ENCODE data around the gene ZDHHC20. TPM values are rescaled to one million over a fixed set of nuclear protein-coding genes. Genes with fewer than 3 reads are reported as not detected.

The ZDHHC20 gene
- total and polyA plus RNA-seq, 2 of the 4 experiments (the other 2 are of a cell fraction) = 16.1 to 72.4 TPM

GRCh38 chr13:21344662-21345176 lies 114.4 kb downstream of the ZDHHC20 start:
- intact Hi-C loops (cut with micrococcal nuclease) = no loop called here

More at GRCh38 chr13:21344662-21345176, 114.4 kb downstream of the ZDHHC20 start:
- Histone ChIP-seq H3K36me3 (ENCODE audit: control insufficient read depth, insufficient read depth, low read length) (no peaks in the 10 kb centered on the region), H3K27ac (ENCODE audit: insufficient read depth, low read length) (no peak overlapping the region), H2BK15ac (ENCODE audit: low read depth, low read length) (no peak overlapping the region), H3K18ac (ENCODE audit: low read depth, low read length) (no peak overlapping the region), H2BK20ac (ENCODE audit: low read depth, low read length) (no peak overlapping the region), H3K14ac (replicated peaks; ENCODE audit: low read depth, low read length) (no peak overlapping the region), H3K9me3 (ENCODE audit: control insufficient read depth, insufficient read depth, low read length) (no peaks in the 10 kb centered on the region), H3K4me1 (ENCODE audit: control insufficient read depth, insufficient read depth, low read length) (no peaks in the 10 kb centered on the region), H3K27me3 (ENCODE audit: control insufficient read depth, insufficient read depth, low read length) (peaks cover 20% of the 10 kb centered on the region), H4K20me1 (ENCODE audit: insufficient read depth, low read length) (no peaks in the 10 kb centered on the region), H2BK5ac (ENCODE audit: low read depth, low read length, poor library complexity, severe bottlenecking) (no peak overlapping the region), H3K23ac (ENCODE audit: low read depth, low read length) (no peak overlapping the region), H2BK120ac (ENCODE audit: low read depth, low read length) (no peak overlapping the region), H3K4ac (ENCODE audit: low read depth, low read length) (no peak overlapping the region), H3K79me1 (ENCODE audit: low read depth in 1 of 2, low read length in 2 of 2) (no peaks in the 10 kb centered on the region), H4K8ac (ENCODE audit: low read depth in 2 of 2, low read length in 2 of 2) (no peak overlapping the region), H2AK9ac (replicated peaks; ENCODE audit: low read depth, low read length, poor library complexity) (no peak overlapping the region), H4K5ac (ENCODE audit: low read depth, low read length) (no peak overlapping the region), H2AK5ac (ENCODE audit: low read depth, low read length) (no peak overlapping the region), H2AFZ (replicated peaks; ENCODE audit: low read length, poor library complexity) (no peak overlapping the region), H3K4me3 (ENCODE audit: insufficient read depth, low read depth, low read length) (no peak overlapping the region), H3K9ac (ENCODE audit: low read depth, low read length) (no peak overlapping the region), H4K91ac (ENCODE audit: insufficient read depth, low read depth, low read length) (no peak overlapping the region), H3K56ac (ENCODE audit: extremely low read depth, insufficient read depth, low read length) (no peak overlapping the region), H3K4me2 (ENCODE audit: low read depth, low read length) (no peak overlapping the region), H3K9me1 (ENCODE audit: insufficient read depth, low read length) (no peaks in the 10 kb centered on the region)
- CTCF ChIA-PET = no interaction called here
- ATAC-seq (ENCODE audit: low read depth) (no peak), DNase-seq (no peak)
- in situ Hi-C loops (cut with MboI; ENCODE audit: low sequenced_read_pairs) = no loop called here
- dilution Hi-C loops (cut with HindIII; ENCODE audit: low sequenced_read_pairs, unreplicated experiment) = no loop called here
- WGBS, 2 experiments (ENCODE audit: extremely low coverage in 2 of 2, insufficient read length in 1 of 2) = 87% methylated on average over 3 of the region's 9 CpGs; no CpG with 5 or more reads in 1 of the 2 experiments
- POLR2A ChIA-PET (ENCODE audit: unreplicated experiment) = no interaction called here
- TF ChIP-seq RFX5 (IDR thresholded peaks at IDR 0.05; ENCODE audit: low read depth, low read length) (no peak), USF2 (IDR thresholded peaks at IDR 0.05; ENCODE audit: low read depth, low read length) (no peak), CTCF (conservative IDR thresholded peaks at IDR 0.05; ENCODE audit: low read depth, low read length) (no peak), CEBPB (IDR thresholded peaks at IDR 0.05; ENCODE audit: low read depth, low read length) (no peak), RCOR1 (IDR thresholded peaks at IDR 0.05; ENCODE audit: insufficient replicate concordance, low read length) (no peak), FOS (IDR thresholded peaks at IDR 0.05; ENCODE audit: low read depth, low read length) (no peak), CHD1 (IDR thresholded peaks at IDR 0.05; ENCODE audit: low read depth, low read length) (no peak)
- BruUV-seq (replicated peaks) = no TSS peak
